Sigmoid colon (tissue), 4 donors: ENCODE results near the gene SDK1.

Experiments used
- EP300 ChIP-seq, 4 donors: sonication (generic); formaldehyde crosslinking; IDR thresholded peaks; one replicate each; pipeline ENCODE4 v1.6.1; 2017; ENCODE audit warnings: antibody characterized with exemption in 4 of 4
- TF ChIP-seq, protein P1 (sequence below), 4 experiments: fragments of 450-650 bp in 3 of 4; fragments of 200-600 bp in 1 of 4; IDR thresholded peaks; one replicate each; pipeline ENCODE4 v1.5.1; 2016 to 2019; ENCODE audit warnings: antibody characterized with exemption in 4 of 4, mild to moderate bottlenecking in 3 of 4, moderate library complexity in 2 of 4

DNA sequence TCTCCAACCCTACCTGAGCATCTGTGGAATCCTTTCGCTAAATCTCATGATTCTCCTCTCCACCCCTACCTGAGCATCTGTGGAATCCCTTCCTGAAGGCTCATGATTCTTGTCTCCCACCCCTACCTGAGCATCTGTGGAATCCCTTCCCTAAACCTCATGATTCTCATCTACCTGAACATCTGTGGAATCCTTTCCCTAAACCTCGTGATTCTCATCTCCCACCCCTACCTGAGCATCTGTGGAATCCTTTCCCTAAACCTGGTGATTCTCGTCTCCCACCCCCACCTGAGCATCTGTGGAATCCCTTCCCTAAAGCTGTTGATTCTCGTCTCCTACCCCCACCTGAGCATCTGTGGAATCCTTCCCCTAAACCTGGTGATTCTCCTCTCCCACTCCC is 342.0 kb downstream of the SDK1 start:
- TF ChIP-seq, protein P1, sequence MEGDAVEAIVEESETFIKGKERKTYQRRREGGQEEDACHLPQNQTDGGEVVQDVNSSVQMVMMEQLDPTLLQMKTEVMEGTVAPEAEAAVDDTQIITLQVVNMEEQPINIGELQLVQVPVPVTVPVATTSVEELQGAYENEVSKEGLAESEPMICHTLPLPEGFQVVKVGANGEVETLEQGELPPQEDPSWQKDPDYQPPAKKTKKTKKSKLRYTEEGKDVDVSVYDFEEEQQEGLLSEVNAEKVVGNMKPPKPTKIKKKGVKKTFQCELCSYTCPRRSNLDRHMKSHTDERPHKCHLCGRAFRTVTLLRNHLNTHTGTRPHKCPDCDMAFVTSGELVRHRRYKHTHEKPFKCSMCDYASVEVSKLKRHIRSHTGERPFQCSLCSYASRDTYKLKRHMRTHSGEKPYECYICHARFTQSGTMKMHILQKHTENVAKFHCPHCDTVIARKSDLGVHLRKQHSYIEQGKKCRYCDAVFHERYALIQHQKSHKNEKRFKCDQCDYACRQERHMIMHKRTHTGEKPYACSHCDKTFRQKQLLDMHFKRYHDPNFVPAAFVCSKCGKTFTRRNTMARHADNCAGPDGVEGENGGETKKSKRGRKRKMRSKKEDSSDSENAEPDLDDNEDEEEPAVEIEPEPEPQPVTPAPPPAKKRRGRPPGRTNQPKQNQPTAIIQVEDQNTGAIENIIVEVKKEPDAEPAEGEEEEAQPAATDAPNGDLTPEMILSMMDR (IDR thresholded peaks at IDR 0.05) = no peak
- no peak for TF ChIP-seq EP300 (IDR thresholded peaks at IDR 0.05)
